ENCODE data around the gene RING1. TPM values are rescaled to one million over a fixed set of nuclear protein-coding genes. Genes with fewer than 3 reads are reported as not detected.

Gene RING1
- total RNA-seq, 1 experiment from 2014 or later, result 45.9 TPM

DNA sequence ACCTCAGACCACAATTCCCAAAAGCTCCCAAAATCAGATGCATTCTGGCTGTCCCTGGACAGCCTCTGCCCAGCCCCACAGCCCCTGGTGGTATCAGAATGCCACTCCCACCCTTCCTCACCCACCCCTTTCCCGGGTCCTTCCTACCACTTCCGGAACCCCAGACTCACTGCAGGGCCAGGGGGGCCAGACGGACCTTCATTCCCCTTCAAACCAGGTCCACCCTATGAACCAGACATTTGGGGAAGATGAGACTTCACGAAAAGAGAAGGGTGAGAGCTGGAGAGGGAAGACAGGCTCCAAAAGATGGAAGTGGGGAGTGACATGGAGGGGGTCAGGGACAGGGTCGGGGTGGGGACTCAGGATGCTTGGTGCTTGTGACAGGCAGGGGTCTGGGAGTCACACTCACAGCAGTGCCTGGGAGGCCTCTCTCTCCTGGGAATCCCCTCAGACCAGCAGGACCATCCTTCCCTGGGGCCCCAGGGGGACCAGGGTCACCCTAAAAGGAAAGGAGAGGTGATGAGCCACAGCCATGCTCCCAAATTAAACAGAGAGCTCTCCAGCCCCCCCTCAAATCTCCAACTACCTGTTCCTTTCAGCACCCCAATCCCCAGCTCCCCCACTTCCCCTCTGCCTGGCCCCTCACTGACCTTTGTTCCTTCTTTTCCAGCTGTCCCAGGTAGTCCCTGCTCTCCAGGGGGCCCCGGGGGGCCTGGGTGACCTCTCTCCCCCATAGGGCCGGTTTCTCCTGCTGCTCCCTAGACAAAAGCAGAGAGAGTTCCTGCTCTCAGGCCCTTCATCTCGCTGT lies 36.2 kb upstream of the RING1 start:
- ChIA-PET POLR2A (interaction anchor here (0.6 kb wide), 1 partner anchor 1461 kb away, joined by 3 read pairs; no protein-coding TSS in a partner anchor), RAD21 (ENCODE audit: low non-redundant PET in 1 of 2, low total read pairs in 2 of 2, uncharacterized antibody in 2 of 2, unreplicated experiment in 2 of 2) (no interaction called here), CTCF (interaction anchor here (0.5 to 1.1 kb wide), 5 partner anchors 25 to 157 kb away, joined by 3 to 4 read pairs (median 3); no protein-coding TSS in a partner anchor)
- Histone ChIP-seq H3K4me3 (replicated peaks in 1 of 2; ENCODE audit: low read depth in 1 of 2, low read length in 2 of 2) (no peak overlapping the region), H4K20me1 (ENCODE audit: insufficient read depth) (no peaks in the 10 kb centered on the region), H3K9me3 (ENCODE audit: control insufficient read depth in 1 of 2, insufficient read depth in 1 of 2, low read depth in 1 of 2, low read length in 2 of 2) (no peaks in the 10 kb centered on the region), H3K79me2 (ENCODE audit: insufficient read depth, low read length) (no peaks in the 10 kb centered on the region), H2AFZ (ENCODE audit: low read depth, low read length, poor library complexity, severe bottlenecking) (no peak overlapping the region), H3K4me2 (ENCODE audit: low read length) (no peak overlapping the region), H3K4me1 (ENCODE audit: control insufficient read depth in 1 of 2, insufficient read depth in 2 of 2, low read length in 2 of 2) (no peaks in the 10 kb centered on the region), H3K27ac (ENCODE audit: low read depth, low read length) (no peak overlapping the region), H3K9me2 (ENCODE audit: insufficient read depth) (no peaks in the 10 kb centered on the region), H3K27me3 (ENCODE audit: insufficient read depth, low read length) (no peaks in the 10 kb centered on the region), H3K9ac (ENCODE audit: low read length) (no peak overlapping the region), H3K36me3 (ENCODE audit: control insufficient read depth in 1 of 2, insufficient read depth in 2 of 2, low read length in 2 of 2) (no peaks in the 10 kb centered on the region)
- BruUV-seq (replicated peaks), result no TSS peak
- TF ChIP-seq ZBTB33 (IDR thresholded peaks at IDR 0.05; ENCODE audit: extremely low read depth, insufficient replicate concordance, low read length), result no peak
- TF ChIP-seq YY1 (IDR thresholded peaks at IDR 0.05; ENCODE audit: extremely low read depth, insufficient replicate concordance, low read depth, low read length), result no peak
- TF ChIP-seq CTCF (IDR thresholded peaks at IDR 0.05 in 2 of 3, conservative IDR thresholded peaks at IDR 0.05 in 1 of 3; ENCODE audit: borderline replicate concordance in 1 of 3, insufficient read depth in 1 of 3, low read depth in 2 of 3, low read length in 2 of 3), result no peak
- TF ChIP-seq, protein P1, sequence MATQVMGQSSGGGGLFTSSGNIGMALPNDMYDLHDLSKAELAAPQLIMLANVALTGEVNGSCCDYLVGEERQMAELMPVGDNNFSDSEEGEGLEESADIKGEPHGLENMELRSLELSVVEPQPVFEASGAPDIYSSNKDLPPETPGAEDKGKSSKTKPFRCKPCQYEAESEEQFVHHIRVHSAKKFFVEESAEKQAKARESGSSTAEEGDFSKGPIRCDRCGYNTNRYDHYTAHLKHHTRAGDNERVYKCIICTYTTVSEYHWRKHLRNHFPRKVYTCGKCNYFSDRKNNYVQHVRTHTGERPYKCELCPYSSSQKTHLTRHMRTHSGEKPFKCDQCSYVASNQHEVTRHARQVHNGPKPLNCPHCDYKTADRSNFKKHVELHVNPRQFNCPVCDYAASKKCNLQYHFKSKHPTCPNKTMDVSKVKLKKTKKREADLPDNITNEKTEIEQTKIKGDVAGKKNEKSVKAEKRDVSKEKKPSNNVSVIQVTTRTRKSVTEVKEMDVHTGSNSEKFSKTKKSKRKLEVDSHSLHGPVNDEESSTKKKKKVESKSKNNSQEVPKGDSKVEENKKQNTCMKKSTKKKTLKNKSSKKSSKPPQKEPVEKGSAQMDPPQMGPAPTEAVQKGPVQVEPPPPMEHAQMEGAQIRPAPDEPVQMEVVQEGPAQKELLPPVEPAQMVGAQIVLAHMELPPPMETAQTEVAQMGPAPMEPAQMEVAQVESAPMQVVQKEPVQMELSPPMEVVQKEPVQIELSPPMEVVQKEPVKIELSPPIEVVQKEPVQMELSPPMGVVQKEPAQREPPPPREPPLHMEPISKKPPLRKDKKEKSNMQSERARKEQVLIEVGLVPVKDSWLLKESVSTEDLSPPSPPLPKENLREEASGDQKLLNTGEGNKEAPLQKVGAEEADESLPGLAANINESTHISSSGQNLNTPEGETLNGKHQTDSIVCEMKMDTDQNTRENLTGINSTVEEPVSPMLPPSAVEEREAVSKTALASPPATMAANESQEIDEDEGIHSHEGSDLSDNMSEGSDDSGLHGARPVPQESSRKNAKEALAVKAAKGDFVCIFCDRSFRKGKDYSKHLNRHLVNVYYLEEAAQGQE (IDR thresholded peaks at IDR 0.05; ENCODE audit: low read depth), result no peak
- no peak for TF ChIP-seq ELF1 (IDR thresholded peaks at IDR 0.05; ENCODE audit: borderline replicate concordance, low read depth)
- no peak for TF ChIP-seq ZNF274 (IDR thresholded peaks at IDR 0.05; ENCODE audit: low read depth, low read length)
- no peak for TF ChIP-seq EGR1 (IDR thresholded peaks at IDR 0.05; ENCODE audit: low read depth)
- TF ChIP-seq, protein P2, sequence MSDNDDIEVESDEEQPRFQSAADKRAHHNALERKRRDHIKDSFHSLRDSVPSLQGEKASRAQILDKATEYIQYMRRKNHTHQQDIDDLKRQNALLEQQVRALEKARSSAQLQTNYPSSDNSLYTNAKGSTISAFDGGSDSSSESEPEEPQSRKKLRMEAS (IDR thresholded peaks at IDR 0.05), result no peak
- TF ChIP-seq CBX3 (IDR thresholded peaks at IDR 0.05; ENCODE audit: low read depth), result no peak
- no peak for TF ChIP-seq CEBPB (IDR thresholded peaks at IDR 0.05; ENCODE audit: low read depth)
- TF ChIP-seq ATF3 (IDR thresholded peaks at IDR 0.05), result no peak
- no peak for TF ChIP-seq FOSL1 (IDR thresholded peaks at IDR 0.05; ENCODE audit: low read depth)
- TF ChIP-seq SIN3A (IDR thresholded peaks at IDR 0.05; ENCODE audit: low read depth), result no peak
- ATAC-seq (0 out of 2 replicates have a peak, but pooled peaks have one; percentile 10), DNase-seq (ENCODE audit: low read depth, low spot score) (no peak)
- intact Hi-C loops (cut with micrococcal nuclease), result no loop called here

Data from HCT116 (cell line).